GM20000 (cell line): ENCODE results near the gene PTH.

Experiments
- DNase-seq: peaks from one replicate; pipeline ENCODE4 v3.0.0; 2012; ENCODE audit warnings: low spot score
- TF ChIP-seq, protein P1 (sequence below): IDR thresholded peaks from 2 replicates; pipeline ENCODE4 v1.5.1; 2012; ENCODE audit warnings: mild to moderate bottlenecking, control low read depth; ENCODE audit errors: extremely low read depth, missing control alignments

Gene PTH

DNA sequence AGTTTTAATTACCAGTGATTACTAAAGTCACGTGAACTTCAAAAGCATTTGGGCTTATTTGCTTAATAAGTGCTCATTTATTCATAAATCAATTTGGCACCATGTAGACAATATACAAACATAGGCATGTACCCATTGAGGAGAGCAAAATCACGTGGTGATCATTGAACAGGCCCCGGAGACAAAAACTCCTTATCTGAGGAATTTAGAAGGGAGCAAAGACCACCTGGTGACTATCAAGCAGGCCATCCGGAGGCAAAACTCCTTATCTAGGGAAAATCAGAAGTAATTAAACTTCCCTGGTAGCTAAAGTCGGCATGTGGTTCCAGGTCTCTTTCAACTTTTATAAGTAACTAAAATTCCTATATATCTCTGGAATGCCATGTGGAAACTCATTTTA lies 27.0 kb downstream of the PTH start:
- DNase-seq, result no peak
- TF ChIP-seq, protein P1, sequence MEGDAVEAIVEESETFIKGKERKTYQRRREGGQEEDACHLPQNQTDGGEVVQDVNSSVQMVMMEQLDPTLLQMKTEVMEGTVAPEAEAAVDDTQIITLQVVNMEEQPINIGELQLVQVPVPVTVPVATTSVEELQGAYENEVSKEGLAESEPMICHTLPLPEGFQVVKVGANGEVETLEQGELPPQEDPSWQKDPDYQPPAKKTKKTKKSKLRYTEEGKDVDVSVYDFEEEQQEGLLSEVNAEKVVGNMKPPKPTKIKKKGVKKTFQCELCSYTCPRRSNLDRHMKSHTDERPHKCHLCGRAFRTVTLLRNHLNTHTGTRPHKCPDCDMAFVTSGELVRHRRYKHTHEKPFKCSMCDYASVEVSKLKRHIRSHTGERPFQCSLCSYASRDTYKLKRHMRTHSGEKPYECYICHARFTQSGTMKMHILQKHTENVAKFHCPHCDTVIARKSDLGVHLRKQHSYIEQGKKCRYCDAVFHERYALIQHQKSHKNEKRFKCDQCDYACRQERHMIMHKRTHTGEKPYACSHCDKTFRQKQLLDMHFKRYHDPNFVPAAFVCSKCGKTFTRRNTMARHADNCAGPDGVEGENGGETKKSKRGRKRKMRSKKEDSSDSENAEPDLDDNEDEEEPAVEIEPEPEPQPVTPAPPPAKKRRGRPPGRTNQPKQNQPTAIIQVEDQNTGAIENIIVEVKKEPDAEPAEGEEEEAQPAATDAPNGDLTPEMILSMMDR, result no peak

DNA sequence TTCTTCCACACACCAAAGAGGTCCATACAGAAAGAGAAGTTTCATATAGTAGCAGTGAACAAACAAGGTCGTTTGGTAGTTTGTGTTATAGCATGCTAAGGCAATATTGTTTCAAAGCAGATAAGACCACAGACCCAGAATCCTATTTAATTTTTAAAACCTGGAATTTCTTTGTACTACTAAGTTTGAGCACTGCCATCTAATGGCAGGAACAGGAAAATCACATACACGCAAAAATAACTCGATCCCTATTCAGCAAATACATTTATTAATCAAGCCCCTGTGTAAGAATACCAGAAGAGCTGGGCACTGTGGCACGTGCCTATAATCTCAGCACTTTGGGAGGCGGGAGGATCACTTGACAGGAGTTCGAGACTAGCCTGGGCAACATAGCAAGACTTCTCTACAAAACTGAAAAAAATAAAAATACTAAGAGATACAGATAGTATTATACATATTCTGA lies 29.9 kb downstream of the PTH start:
- TF ChIP-seq, protein P1, result peak; percentile 26
- DNase-seq, result peak; percentile 39

DNA sequence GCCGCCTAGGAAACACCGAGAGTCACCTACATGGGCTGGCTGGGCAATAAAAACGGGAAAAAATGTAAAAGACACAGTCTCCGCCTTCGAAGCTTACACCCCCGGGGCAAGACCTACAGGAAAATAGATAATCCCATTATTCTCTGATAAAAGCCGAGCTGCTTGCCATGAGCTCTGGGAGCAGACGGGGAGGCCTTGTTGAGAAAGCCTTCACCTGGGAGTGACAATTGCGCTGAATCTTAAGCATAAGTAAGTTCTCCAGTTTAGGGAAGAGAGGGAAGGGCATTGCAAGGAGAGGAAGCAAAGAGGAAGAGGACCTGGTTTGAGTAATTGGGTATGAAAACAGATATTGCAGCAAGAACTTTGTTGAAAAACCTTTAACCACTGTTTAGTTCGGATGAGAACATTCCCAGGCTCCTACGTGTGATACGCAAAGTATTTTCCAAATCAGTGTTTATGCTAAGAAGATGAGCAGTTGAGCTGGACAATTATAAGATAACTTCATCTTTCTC lies 32.0 kb downstream of the PTH start:
- TF ChIP-seq, protein P1, result no peak
- peak; percentile 10 for DNase-seq

GRCh38 chr11:13462901-13463778 lies 32.7 kb downstream of the PTH start, which contains the start of gene BTBD10:
BTBD10 (minus strand) TSS chr11:13463222; CDS start chr11:13445124, 18,098 bp downstream.
- TF ChIP-seq, protein P1, result no peak
- peak; percentile 92 for DNase-seq

DNA sequence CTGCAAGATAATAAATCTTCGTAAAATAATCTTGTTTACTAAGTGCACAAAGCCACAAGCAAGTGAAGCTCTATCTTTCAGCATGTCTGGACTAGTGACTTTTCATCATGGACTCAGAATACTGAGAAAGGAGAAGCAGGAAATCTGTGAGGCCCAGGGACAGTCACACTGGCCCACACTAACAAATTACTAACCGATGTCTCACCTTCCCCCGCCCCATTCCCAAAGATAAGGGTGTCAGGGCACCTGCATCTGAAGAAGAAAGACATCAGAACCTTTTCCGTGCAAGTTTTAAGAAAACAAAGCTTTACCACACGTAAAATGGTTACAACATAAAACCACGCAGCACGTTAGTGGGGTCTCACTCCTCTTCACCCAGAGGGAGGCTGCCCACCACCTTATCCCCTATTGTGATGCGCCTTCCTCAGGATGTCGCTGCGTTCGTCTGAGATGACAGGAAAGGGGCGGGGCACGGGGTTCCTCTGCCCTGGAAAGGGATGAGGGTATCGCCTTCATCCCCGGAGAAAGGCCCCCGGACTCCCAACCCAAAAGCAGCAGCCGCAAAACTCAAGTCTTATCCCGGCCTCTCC lies 33.4 kb downstream of the PTH start:
- DNase-seq, result peak; percentile 43
- TF ChIP-seq, protein P1, result no peak

GRCh38 chr11:13461291-13461690 lies 34.5 kb downstream of the PTH start:
- DNase-seq, result no peak
- TF ChIP-seq, protein P1, result no peak
